HL-60 (cell line): Measurements from ENCODE around the gene SETD5.
"Not testable (repeated sequence)": the region's sequence is repeated elsewhere in the genome, so short reads cannot be mapped to it uniquely, and the experiment has no call there.

ENCODE experiments used
- DNase-seq, 2 experiments: peaks; one replicate each; pipeline ENCODE4 v3.0.0-alpha.2; 2010 to 2020; ENCODE audit warnings: low read depth in 1 of 2, low spot score in 1 of 2
- H3K27ac ChIP-seq: fragments of 250-450 bp; sonication (Bioruptor Pico); replicated peaks from 2 replicates; pipeline ENCODE4 v1.5.1; 2020; ENCODE audit warnings: mild to moderate bottlenecking, moderate library complexity
- H3K27me3 ChIP-seq: fragments of 250-450 bp; sonication (Bioruptor Pico); 2 replicates; pipeline ENCODE4 v1.5.1; 2021; ENCODE audit warnings: mild to moderate bottlenecking, moderate library complexity; ENCODE audit not compliant: insufficient read depth, poor library complexity, severe bottlenecking
- H3K4me3 ChIP-seq: replicated peaks from 2 replicates; pipeline ENCODE4 v1.5.1; 2011; ENCODE audit warnings: mild to moderate bottlenecking, control low read depth, low read length; ENCODE audit not compliant: insufficient read depth
- CTCF ChIP-seq: IDR thresholded peaks from one replicate; pipeline ENCODE4 v1.5.1; 2011; ENCODE audit warnings: low read length, control low read depth, inconsistent platforms; ENCODE audit not compliant: insufficient read depth
- GABPA ChIP-seq: IDR thresholded peaks from 2 replicates; pipeline ENCODE4 v1.6.1; 2012; ENCODE audit warnings: low read depth
- POLR2AphosphoS5 ChIP-seq: IDR thresholded peaks from 2 replicates; pipeline ENCODE4 v1.6.1; 2012; ENCODE audit warnings: low read depth
- REST ChIP-seq: IDR thresholded peaks from 2 replicates; pipeline ENCODE4 v1.6.1; 2012; ENCODE audit warnings: low read depth; ENCODE audit not compliant: insufficient replicate concordance
- SPI1 ChIP-seq: IDR thresholded peaks from 2 replicates; pipeline ENCODE4 v1.6.1; 2012; ENCODE audit warnings: low read depth, mild to moderate bottlenecking, borderline replicate concordance

Gene SETD5

GRCh38 chr3:9480265-9480664 is 82.8 kb downstream of the SETD5 start:
- DNase-seq: no peak
- Histone ChIP-seq H3K4me3 (no peak overlapping the region), H3K27me3 (no peaks in the 10 kb centered on the region), H3K27ac (no peak overlapping the region)
- TF ChIP-seq GABPA (no peak), REST (no peak), SPI1 (no peak), CTCF (no peak), POLR2AphosphoS5 (no peak)

- TF ChIP-seq CTCF: no peak
- no peak for TF ChIP-seq REST
- TF ChIP-seq GABPA: no peak
- no peak for TF ChIP-seq POLR2AphosphoS5
- TF ChIP-seq SPI1: no peak
- no peak overlapping the region for H3K4me3 ChIP-seq
- no peak for DNase-seq
- no peaks in the 10 kb centered on the region for H3K27me3 ChIP-seq
- no peak overlapping the region for H3K27ac ChIP-seq
Measured at GRCh38 chr3:9485248-9485647, 87.8 kb downstream of the SETD5 start.

GRCh38 chr3:9491506-9491905 is 94.1 kb downstream of the SETD5 start:
- TF ChIP-seq GABPA (no peak), SPI1 (no peak), REST (no peak), POLR2AphosphoS5 (no peak), CTCF (no peak)
- Histone ChIP-seq H3K27ac (no peak overlapping the region), H3K4me3 (no peak overlapping the region), H3K27me3 (no peaks in the 10 kb centered on the region)
- DNase-seq: no peak

GRCh38 chr3:9494036-9494435 is 96.6 kb downstream of the SETD5 start:
- not testable (repeated sequence) for H3K27me3 ChIP-seq, H3K27ac ChIP-seq, DNase-seq, H3K4me3 ChIP-seq
